ENCODE measurements around the gene COA6. TPM values are rescaled to one million over a fixed set of nuclear protein-coding genes. Genes with fewer than 3 reads are reported as not detected.
A peak's percentile ranks its signal among the peaks of the same experiment; 100 is the strongest.
"Not testable (repeated sequence)": the region's sequence is repeated elsewhere in the genome, so short reads cannot be mapped to it uniquely, and the experiment has no call there.

The COA6 gene
- total RNA-seq, 2 donors from 2014 or later, result 11.3 to 14.0 TPM

GRCh38 chr1:234379591-234380109 is 6.4 kb downstream of the COA6 start:
- not testable (repeated sequence) for H3K27me3 Mint-ChIP-seq; DNase-seq; H3K4me3 Mint-ChIP-seq; H3K9me3 ChIP-seq (ENCODE audit: control insufficient read depth, low read length, poor library complexity, severe bottlenecking); ATAC-seq; H3K27ac Mint-ChIP-seq
- Mint-ChIP-seq H3K4me1 (peaks cover 42% of the 10 kb centered on the region), H3K36me3 (ENCODE audit: low read depth) (peaks cover 21% of the 10 kb centered on the region)

DNA sequence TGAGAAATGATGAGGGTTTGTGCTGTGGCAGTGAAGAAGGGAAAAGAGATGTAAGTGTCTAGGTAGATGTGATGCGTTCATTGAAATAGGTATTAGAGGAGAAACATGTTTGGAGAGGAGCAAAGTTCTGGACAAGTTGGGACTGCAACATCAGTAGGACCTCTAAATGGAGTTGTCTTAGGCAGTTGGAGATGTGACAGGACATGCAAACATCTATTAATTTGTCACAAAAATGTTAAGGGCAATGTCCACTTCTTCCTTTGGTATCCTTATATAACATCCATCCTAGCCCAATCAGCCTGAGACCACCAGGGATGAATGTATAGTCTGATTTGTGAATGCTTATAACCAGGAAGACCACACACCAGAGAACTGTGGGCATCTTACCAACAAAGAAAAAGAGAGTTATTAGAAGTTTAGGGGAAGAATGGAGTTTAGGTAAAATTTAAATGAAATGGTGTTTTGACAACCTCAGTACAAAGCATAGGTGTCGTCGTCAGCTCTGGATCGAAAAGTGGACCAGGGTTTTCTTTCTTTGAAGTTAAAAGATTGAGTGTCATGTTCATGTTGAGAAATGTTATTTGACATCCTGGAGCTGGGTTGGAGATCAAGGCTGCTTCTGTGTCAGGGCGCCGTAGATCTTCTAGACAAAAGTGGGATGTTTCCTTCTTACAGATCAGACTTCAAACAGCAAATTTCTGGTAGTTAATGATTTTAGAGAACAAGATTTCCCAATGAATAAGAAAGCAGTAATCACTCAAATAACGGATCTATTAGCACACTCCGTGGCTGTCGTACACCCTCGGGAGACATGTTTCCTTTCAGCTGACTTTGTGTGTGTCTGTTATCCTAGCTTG is 8.7 kb downstream of the COA6 start:
- ATAC-seq, result no peak
- H3K27me3 Mint-ChIP-seq, result no peaks in the 10 kb centered on the region
- H3K27ac Mint-ChIP-seq, result peak overlapping the region; percentile 41

GRCh38 chr1:234386122-234386521 is 12.9 kb downstream of the COA6 start:
- H3K4me1 Mint-ChIP-seq, result peaks cover 22% of the 10 kb centered on the region
- H3K27me3 Mint-ChIP-seq, result no peaks in the 10 kb centered on the region
- no peak for ATAC-seq
- DNase-seq, result no peak
- peak overlapping the region; percentile 64 for H3K4me3 Mint-ChIP-seq
- H3K36me3 Mint-ChIP-seq (ENCODE audit: low read depth), result peaks cover 7% of the 10 kb centered on the region
- peak overlapping the region; percentile 51 for H3K27ac Mint-ChIP-seq
- H3K9me3 ChIP-seq (ENCODE audit: control insufficient read depth, low read length, poor library complexity, severe bottlenecking), result no peaks in the 10 kb centered on the region

More for the DNA sequence above, 8.7 kb downstream of the COA6 start:
- H3K9me3 ChIP-seq (ENCODE audit: control insufficient read depth, low read length, poor library complexity, severe bottlenecking), result no peaks in the 10 kb centered on the region
- H3K36me3 Mint-ChIP-seq (ENCODE audit: low read depth), result peaks cover 16% of the 10 kb centered on the region
- no peak overlapping the region for H3K4me3 Mint-ChIP-seq
- H3K4me1 Mint-ChIP-seq, result peaks cover 37% of the 10 kb centered on the region
- DNase-seq, result no peak

DNA sequence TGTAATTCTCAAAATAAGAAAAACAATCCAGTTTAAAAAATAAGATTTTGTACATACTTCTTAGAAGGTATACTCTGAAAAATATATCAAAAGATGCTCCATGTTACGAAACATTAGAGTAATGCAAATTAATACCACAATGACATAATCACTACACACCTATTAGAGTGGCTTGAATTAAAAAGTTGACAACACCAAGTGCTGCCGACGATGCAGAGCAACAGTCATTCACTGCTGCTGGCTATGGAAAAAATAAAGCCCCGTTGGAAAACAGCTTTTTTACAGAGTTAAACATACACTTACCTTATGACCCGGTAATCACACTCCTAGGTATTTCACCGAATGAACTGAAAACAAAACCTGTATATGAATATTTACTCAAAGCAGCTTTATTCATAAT is 14.8 kb downstream of the COA6 start:
- no peak for ATAC-seq
- H3K27me3 Mint-ChIP-seq, result no peaks in the 10 kb centered on the region
- peaks cover 2% of the 10 kb centered on the region for H3K36me3 Mint-ChIP-seq (ENCODE audit: low read depth)
- H3K4me3 Mint-ChIP-seq, result no peak overlapping the region
- H3K27ac Mint-ChIP-seq, result no peak overlapping the region
- H3K9me3 ChIP-seq (ENCODE audit: control insufficient read depth, low read length, poor library complexity, severe bottlenecking), result no peaks in the 10 kb centered on the region
- DNase-seq, result no peak
- H3K4me1 Mint-ChIP-seq, result peaks cover 11% of the 10 kb centered on the region

GRCh38 chr1:234393190-234393589 is 19.9 kb downstream of the COA6 start:
- Mint-ChIP-seq H3K27ac (no peak overlapping the region), H3K4me3 (no peak overlapping the region), H3K36me3 (ENCODE audit: low read depth) (peaks cover 5% of the 10 kb centered on the region), H3K27me3 (no peaks in the 10 kb centered on the region), H3K4me1 (peaks cover 14% of the 10 kb centered on the region)
- H3K9me3 ChIP-seq (ENCODE audit: control insufficient read depth, low read length, poor library complexity, severe bottlenecking), result no peaks in the 10 kb centered on the region
- DNase-seq (no peak), ATAC-seq (no peak)

DNA sequence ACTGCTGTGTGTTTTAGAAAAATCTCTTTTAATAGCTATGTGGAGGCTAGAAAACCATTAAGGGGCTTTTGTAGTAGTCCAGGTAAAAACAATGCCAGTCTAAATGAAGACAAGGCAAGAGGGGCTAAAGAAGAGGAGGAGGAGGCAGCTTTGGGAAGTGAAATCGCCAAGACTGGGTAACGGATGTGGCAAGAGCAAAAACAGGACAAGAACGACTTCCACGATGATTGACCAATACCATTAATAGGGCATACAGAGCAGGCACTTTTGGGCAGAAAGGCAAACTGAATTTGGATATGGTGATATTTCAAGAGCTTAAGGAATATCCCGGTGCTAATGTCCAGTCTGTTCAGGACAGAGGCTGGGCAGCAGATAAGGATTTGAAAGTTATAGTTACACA is 22.0 kb downstream of the COA6 start:
- Mint-ChIP-seq H3K4me3 (no peak overlapping the region), H3K27ac (no peak overlapping the region), H3K36me3 (ENCODE audit: low read depth) (peaks cover 5% of the 10 kb centered on the region), H3K27me3 (no peaks in the 10 kb centered on the region), H3K4me1 (peaks cover 21% of the 10 kb centered on the region)
- DNase-seq (no peak), ATAC-seq (no peak)
- no peaks in the 10 kb centered on the region for H3K9me3 ChIP-seq (ENCODE audit: control insufficient read depth, low read length, poor library complexity, severe bottlenecking)

DNA sequence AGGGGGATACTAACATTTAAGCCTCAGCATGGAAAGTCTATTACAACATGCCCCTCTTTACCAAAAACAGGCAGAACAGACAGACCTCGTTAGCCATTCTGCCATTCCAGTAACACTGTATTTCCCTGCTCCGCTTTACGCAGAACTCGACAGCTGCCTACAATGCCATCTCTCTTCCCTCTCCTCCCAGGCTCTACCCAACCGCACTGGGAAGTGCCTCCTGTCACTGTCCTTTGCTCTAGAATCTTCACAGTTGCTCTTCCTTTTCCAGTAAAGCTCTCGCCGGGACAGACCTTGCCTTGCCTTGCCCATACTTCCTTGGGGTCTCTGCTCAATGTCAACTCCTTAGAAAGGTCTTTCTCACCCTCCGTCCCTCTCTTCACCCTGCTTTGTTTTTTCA is 22.8 kb downstream of the COA6 start:
- ATAC-seq, result no peak
- peaks cover 26% of the 10 kb centered on the region for H3K4me1 Mint-ChIP-seq
- H3K9me3 ChIP-seq (ENCODE audit: control insufficient read depth, low read length, poor library complexity, severe bottlenecking), result no peaks in the 10 kb centered on the region
- no peak for DNase-seq
- peaks cover 5% of the 10 kb centered on the region for H3K36me3 Mint-ChIP-seq (ENCODE audit: low read depth)
- no peaks in the 10 kb centered on the region for H3K27me3 Mint-ChIP-seq
- no peak overlapping the region for H3K4me3 Mint-ChIP-seq
- peak overlapping the region; percentile 83 for H3K27ac Mint-ChIP-seq

DNA sequence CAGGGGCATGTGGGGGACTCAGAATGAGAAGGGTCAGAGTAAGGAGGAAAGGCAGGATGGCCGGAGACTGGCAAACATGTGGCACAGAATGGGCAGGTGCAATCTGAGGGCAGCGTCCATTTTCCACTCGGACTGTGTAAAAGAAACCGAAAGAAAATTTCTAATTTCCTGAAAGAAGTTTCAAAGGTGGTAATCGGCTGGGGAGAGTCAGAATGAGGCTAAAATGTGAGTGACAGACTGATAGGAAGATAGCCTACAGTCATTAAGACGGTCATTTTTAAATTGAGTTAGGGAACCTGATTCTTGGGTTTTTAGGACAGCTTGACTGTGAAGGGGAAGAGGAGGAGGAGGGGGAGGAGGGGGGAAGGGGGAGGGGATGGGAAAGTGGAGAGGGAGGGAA is 23.6 kb downstream of the COA6 start:
- H3K27me3 Mint-ChIP-seq, result no peaks in the 10 kb centered on the region
- ATAC-seq, result no peak
- H3K4me3 Mint-ChIP-seq, result peak overlapping the region; percentile 41

GRCh38 chr1:234397732-234398131 is 24.5 kb downstream of the COA6 start:
- no peak overlapping the region for H3K27ac Mint-ChIP-seq
- H3K4me3 Mint-ChIP-seq, result no peak overlapping the region
- peaks cover 37% of the 10 kb centered on the region for H3K4me1 Mint-ChIP-seq
- ATAC-seq (no peak), DNase-seq (no peak)
- H3K9me3 ChIP-seq (ENCODE audit: control insufficient read depth, low read length, poor library complexity, severe bottlenecking), result no peaks in the 10 kb centered on the region
- H3K27me3 Mint-ChIP-seq, result no peaks in the 10 kb centered on the region
- peaks cover 5% of the 10 kb centered on the region for H3K36me3 Mint-ChIP-seq (ENCODE audit: low read depth)

More for the DNA sequence above, 23.6 kb downstream of the COA6 start:
- peaks cover 34% of the 10 kb centered on the region for H3K4me1 Mint-ChIP-seq
- H3K27ac Mint-ChIP-seq, result peak overlapping the region; percentile 83
- DNase-seq, result no peak
- no peaks in the 10 kb centered on the region for H3K9me3 ChIP-seq (ENCODE audit: control insufficient read depth, low read length, poor library complexity, severe bottlenecking)
- H3K36me3 Mint-ChIP-seq (ENCODE audit: low read depth), result peaks cover 5% of the 10 kb centered on the region

GRCh38 chr1:234398849-234399381 is 25.7 kb downstream of the COA6 start:
- Mint-ChIP-seq H3K27ac (peak overlapping the region; percentile 74), H3K4me1 (peaks cover 43% of the 10 kb centered on the region)
- peak; percentile 25 for ATAC-seq

DNA sequence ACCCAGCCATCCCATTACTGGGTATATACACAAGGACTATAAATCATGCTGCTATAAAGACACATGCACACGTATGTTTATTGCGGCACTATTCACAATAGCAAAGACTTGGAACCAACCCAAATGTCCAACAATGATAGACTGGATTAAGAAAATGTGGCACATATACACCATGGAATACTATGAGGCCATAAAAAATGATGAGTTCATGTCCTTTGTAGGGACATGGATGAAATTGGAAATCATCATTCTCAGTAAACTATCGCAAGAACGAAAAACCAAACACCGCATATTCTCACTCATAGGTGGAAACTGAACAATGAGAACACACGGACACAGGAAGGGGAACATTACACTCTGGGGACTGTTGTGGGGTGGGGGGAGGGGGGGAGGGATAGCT is 26.3 kb downstream of the COA6 start:
- Mint-ChIP-seq H3K4me3 (peak overlapping the region; percentile 68), H3K27ac (peak overlapping the region; percentile 74), H3K4me1 (peaks cover 43% of the 10 kb centered on the region)
- H3K36me3 Mint-ChIP-seq (ENCODE audit: low read depth); DNase-seq; ATAC-seq; H3K9me3 ChIP-seq (ENCODE audit: control insufficient read depth, low read length, poor library complexity, severe bottlenecking); H3K27me3 Mint-ChIP-seq: not testable (repeated sequence)

More at GRCh38 chr1:234398849-234399381, 25.7 kb downstream of the COA6 start:
- no peak for DNase-seq
- H3K4me3 Mint-ChIP-seq, result peak overlapping the region; percentile 68
- peaks cover 5% of the 10 kb centered on the region for H3K36me3 Mint-ChIP-seq (ENCODE audit: low read depth)
- H3K9me3 ChIP-seq (ENCODE audit: control insufficient read depth, low read length, poor library complexity, severe bottlenecking), result no peaks in the 10 kb centered on the region
- no peaks in the 10 kb centered on the region for H3K27me3 Mint-ChIP-seq

GRCh38 chr1:234400773-234401172 is 27.5 kb downstream of the COA6 start:
- Mint-ChIP-seq H3K4me1 (peaks cover 43% of the 10 kb centered on the region), H3K27me3 (no peaks in the 10 kb centered on the region), H3K27ac (peak overlapping the region; percentile 74), H3K36me3 (ENCODE audit: low read depth) (no peaks in the 10 kb centered on the region), H3K4me3 (peak overlapping the region; percentile 85)
- no peaks in the 10 kb centered on the region for H3K9me3 ChIP-seq (ENCODE audit: control insufficient read depth, low read length, poor library complexity, severe bottlenecking)
- DNase-seq (no peak), ATAC-seq (peak; percentile 72)

- H3K27me3 Mint-ChIP-seq, result no peaks in the 10 kb centered on the region
- peaks cover 39% of the 10 kb centered on the region for H3K4me1 Mint-ChIP-seq
- peak overlapping the region; percentile 74 for H3K27ac Mint-ChIP-seq
- no peak for DNase-seq
- no peaks in the 10 kb centered on the region for H3K9me3 ChIP-seq (ENCODE audit: control insufficient read depth, low read length, poor library complexity, severe bottlenecking)
- peak overlapping the region; percentile 85 for H3K4me3 Mint-ChIP-seq
- no peaks in the 10 kb centered on the region for H3K36me3 Mint-ChIP-seq (ENCODE audit: low read depth)
- ATAC-seq, result peak; percentile 44
These were observed 28.4 kb downstream of the COA6 start for GRCh38 chr1:234401658-234402057.
